Calu3 (cell line): ENCODE measurements around the gene GFM1. TPM values are rescaled to one million over a fixed set of nuclear protein-coding genes. Genes with fewer than 3 reads are reported as not detected.

Source experiments
- BruUV-seq: library from RNA; stranded (reverse); fragments of 400-500 nt; replicated peaks from 2 replicates; lab custom pipeline; 2021; lab: Mats Ljungman, UMichigan
- CTCF ChIA-PET: fragments of 300-600 bp; sonication (Branson Sonifier 250); formaldehyde crosslinking; loops from one replicate; lab custom pipeline; 2022; ENCODE audit warnings: antibody characterized with exemption; lab: Charles Lee
- DNase-seq: peaks from one replicate; pipeline ENCODE4 v3.0.0; 2022
- H3K27ac Mint-ChIP-seq: one replicate; pipeline ENCODE4 v1.8.0; 2022; ENCODE audit warnings: mixed read lengths; ENCODE audit not compliant: unreplicated experiment
- H3K27me3 Mint-ChIP-seq: one replicate; pipeline ENCODE4 v1.8.0; 2022; ENCODE audit warnings: mixed read lengths; ENCODE audit not compliant: unreplicated experiment
- H3K36me3 Mint-ChIP-seq: one replicate; pipeline ENCODE4 v1.8.0; 2022; ENCODE audit warnings: mild to moderate bottlenecking, moderate library complexity, mixed read lengths; ENCODE audit not compliant: insufficient read depth, unreplicated experiment
- H3K4me1 Mint-ChIP-seq: one replicate; pipeline ENCODE4 v1.8.0; 2022; ENCODE audit warnings: mild to moderate bottlenecking, low read depth, mixed read lengths; ENCODE audit not compliant: unreplicated experiment
- H3K4me3 Mint-ChIP-seq: one replicate; pipeline ENCODE4 v1.8.0; 2022; ENCODE audit warnings: mild to moderate bottlenecking, low read depth, moderate library complexity, mixed read lengths; ENCODE audit not compliant: unreplicated experiment
- H3K9me3 Mint-ChIP-seq: one replicate; pipeline ENCODE4 v1.8.0; 2022; ENCODE audit warnings: low read depth, mixed read lengths; ENCODE audit not compliant: unreplicated experiment
- CTCF ChIP-seq: fragments of 200-600 bp; IDR thresholded peaks from one replicate; pipeline ENCODE4 v1.8.0; 2022; ENCODE audit warnings: antibody characterized with exemption; ENCODE audit not compliant: unreplicated experiment
- intact Hi-C: fragments of 100-400 bp; cut with micrococcal nuclease; formaldehyde crosslinking; loops from one replicate; pipeline ENCODE4 v1.10.0; 2022; ENCODE audit not compliant: unreplicated experiment
- total RNA-seq: library from RNA; stranded (reverse); gene quantifications from 2 replicates; pipeline ENCODE4 v1.2.3, GENCODE V29; 2022

GFM1 gene
- total RNA-seq, 1 experiment from 2014 or later, result 77.9 TPM

GRCh38 chr3:158733656-158734055 lies 89.3 kb downstream of the GFM1 start:
- BruUV-seq, result TSS peak; percentile 27

GRCh38 chr3:158735296-158736033 lies 91.1 kb downstream of the GFM1 start:
- no peak for DNase-seq
- TF ChIP-seq CTCF, result no peak
- Mint-ChIP-seq H3K36me3 (peaks cover 60% of the 10 kb centered on the region), H3K4me3 (no peak overlapping the region), H3K4me1 (peaks cover 30% of the 10 kb centered on the region), H3K27ac (no peak overlapping the region), H3K27me3 (no peaks in the 10 kb centered on the region), H3K9me3 (no peaks in the 10 kb centered on the region)
- intact Hi-C loops, result no loop called here
- no TSS peak for BruUV-seq
- CTCF ChIA-PET, result interaction anchor here (0.6 to 1.3 kb wide), 3 partner anchors 8 to 62 kb away, joined by 3 to 5 read pairs (median 4); no protein-coding TSS in a partner anchor

More at GRCh38 chr3:158733656-158734055, 89.3 kb downstream of the GFM1 start:
- Mint-ChIP-seq H3K36me3 (peaks cover 69% of the 10 kb centered on the region), H3K9me3 (no peaks in the 10 kb centered on the region), H3K27ac (peak overlapping the region; percentile 87), H3K4me3 (peak overlapping the region; percentile 93), H3K4me1 (peaks cover 33% of the 10 kb centered on the region), H3K27me3 (no peaks in the 10 kb centered on the region)
- TF ChIP-seq CTCF, result no peak
- CTCF ChIA-PET, result interaction anchor here (0.7 kb wide), 1 partner anchor 89 kb away, joined by 4 read pairs; the partner anchor contains the start of gene GFM1
- DNase-seq, result no peak
- intact Hi-C loops, result no loop called here

- no peak for TF ChIP-seq CTCF
- H3K36me3 Mint-ChIP-seq, result peaks cover 55% of the 10 kb centered on the region
- H3K27me3 Mint-ChIP-seq, result no peaks in the 10 kb centered on the region
- peaks cover 28% of the 10 kb centered on the region for H3K4me1 Mint-ChIP-seq
- H3K4me3 Mint-ChIP-seq, result no peak overlapping the region
- CTCF ChIA-PET, result interaction anchor here (1.4 kb wide), 1 partner anchor 12 kb away, joined by 3 read pairs; no protein-coding TSS in a partner anchor
- no peak overlapping the region for H3K27ac Mint-ChIP-seq
- BruUV-seq, result no TSS peak
- H3K9me3 Mint-ChIP-seq, result no peaks in the 10 kb centered on the region
- intact Hi-C loops, result no loop called here
- no peak for DNase-seq
Measured at GRCh38 chr3:158737410-158737809, 93.1 kb downstream of the GFM1 start.

GRCh38 chr3:158737976-158738615 lies 93.8 kb downstream of the GFM1 start:
- Mint-ChIP-seq H3K4me3 (no peak overlapping the region), H3K36me3 (peaks cover 52% of the 10 kb centered on the region), H3K4me1 (peaks cover 21% of the 10 kb centered on the region), H3K27me3 (no peaks in the 10 kb centered on the region), H3K9me3 (no peaks in the 10 kb centered on the region), H3K27ac (no peak overlapping the region)
- DNase-seq, result no peak
- CTCF ChIA-PET, result no interaction called here
- no TSS peak for BruUV-seq
- no peak for TF ChIP-seq CTCF
- intact Hi-C loops, result no loop called here
